GM11168 (cell line): ENCODE results near the gene ELF5.

Source experiments
- in situ Hi-C: fragments of 300-500 bp; cut with MboI; formaldehyde crosslinking; loops from one replicate; pipeline ENCODE4 v1.12.0; 2022; ENCODE audit warnings: low sequenced_read_pairs; ENCODE audit not compliant: unreplicated experiment

ELF5 gene

GRCh38 chr11:34461215-34461614, 52.4 kb downstream of the ELF5 start:
- in situ Hi-C loops, result no loop called here

GRCh38 chr11:34460278-34460677, 53.3 kb downstream of the ELF5 start:
- in situ Hi-C loops, result no loop called here

- in situ Hi-C loops, result no loop called here
Observed at GRCh38 chr11:34459507-34460162, 54.0 kb downstream of the ELF5 start.

- in situ Hi-C loops, result no loop called here
Observed at GRCh38 chr11:34458525-34458924, 55.1 kb downstream of the ELF5 start.

- in situ Hi-C loops, result no loop called here
Observed at GRCh38 chr11:34457607-34458006, 56.0 kb downstream of the ELF5 start.

- in situ Hi-C loops, result no loop called here
Observed at GRCh38 chr11:34454308-34455032, 59.1 kb downstream of the ELF5 start.

- in situ Hi-C loops, result no loop called here
Observed at GRCh38 chr11:34451053-34451452, 62.5 kb downstream of the ELF5 start.

GRCh38 chr11:34449013-34449412, 64.6 kb downstream of the ELF5 start:
- in situ Hi-C loops, result no loop called here

GRCh38 chr11:34448223-34448994, 65.2 kb downstream of the ELF5 start:
- in situ Hi-C loops, result no loop called here

GRCh38 chr11:34447044-34447443, 66.5 kb downstream of the ELF5 start:
- in situ Hi-C loops, result no loop called here

- in situ Hi-C loops, result no loop called here
Observed at GRCh38 chr11:34446386-34446785, 67.2 kb downstream of the ELF5 start.

GRCh38 chr11:34445956-34446355, 67.6 kb downstream of the ELF5 start:
- in situ Hi-C loops, result no loop called here

- in situ Hi-C loops, result no loop called here
Observed at GRCh38 chr11:34444428-34444827, 69.2 kb downstream of the ELF5 start.

- in situ Hi-C loops, result no loop called here
Observed at GRCh38 chr11:34443136-34443535, 70.5 kb downstream of the ELF5 start.

GRCh38 chr11:34441814-34442213, 71.8 kb downstream of the ELF5 start:
- in situ Hi-C loops, result no loop called here

GRCh38 chr11:34439610-34440198, 73.9 kb downstream of the ELF5 start:
- in situ Hi-C loops, result no loop called here

GRCh38 chr11:34438529-34439507, 74.8 kb downstream of the ELF5 start, which contains the start of gene CAT:
CAT (plus strand) TSS chr11:34438934; CDS start chr11:34439014, 80 bp downstream.
- in situ Hi-C loops, result no loop called here

- in situ Hi-C loops, result no loop called here
Observed at GRCh38 chr11:34437224-34438125, 76.1 kb downstream of the ELF5 start.

GRCh38 chr11:34433899-34434298, 79.7 kb downstream of the ELF5 start:
- in situ Hi-C loops, result no loop called here
